MM.1S (cell line): ENCODE results near the gene PTPRJ.
"Not testable (repeated sequence)": the region's sequence is repeated elsewhere in the genome, so short reads cannot be mapped to it uniquely, and the experiment has no call there.

ENCODE experiments used
- DNase-seq: peaks from one replicate; pipeline ENCODE4 v3.0.0-alpha.2; 2015
- H2AFZ ChIP-seq: fragments of 300-600 bp; sonication (generic); 2 replicates; pipeline ENCODE4 v1.6.0; 2016; ENCODE audit warnings: antibody characterized with exemption, low read length
- H3F3A ChIP-seq: fragments of 300-600 bp; sonication (generic); 2 replicates; pipeline ENCODE4 v1.6.1; 2016; ENCODE audit warnings: mild to moderate bottlenecking, antibody characterized with exemption, low read length, moderate library complexity, mixed read lengths; ENCODE audit not compliant: insufficient read depth
- H3K27ac ChIP-seq: fragments of 300-600 bp; sonication (generic); 2 replicates; pipeline ENCODE4 v1.5.1; 2016; ENCODE audit warnings: mild to moderate bottlenecking, low read length
- H3K27me3 ChIP-seq: fragments of 300-600 bp; sonication (generic); replicated peaks from 2 replicates; pipeline ENCODE4 v1.6.0; 2016; ENCODE audit warnings: low read length; ENCODE audit not compliant: insufficient read depth
- H3K36me3 ChIP-seq: fragments of 300-600 bp; sonication (generic); replicated peaks from 2 replicates; pipeline ENCODE4 v1.6.1; 2016; ENCODE audit warnings: mild to moderate bottlenecking, low read length, mixed read lengths; ENCODE audit not compliant: insufficient read depth
- H3K4me1 ChIP-seq: fragments of 300-600 bp; sonication (generic); 2 replicates; pipeline ENCODE4 v1.6.1; 2016; ENCODE audit warnings: low read length, mixed read lengths
- H3K4me2 ChIP-seq: fragments of 300-600 bp; sonication (generic); 2 replicates; pipeline ENCODE4 v1.6.0; 2016; ENCODE audit warnings: low read depth, low read length
- H3K4me3 ChIP-seq: fragments of 300-600 bp; sonication (generic); 2 replicates; pipeline ENCODE4 v1.5.1; 2016; ENCODE audit warnings: low read length, mixed read lengths
- H3K79me2 ChIP-seq: fragments of 300-600 bp; sonication (generic); 2 replicates; pipeline ENCODE4 v1.6.1; 2016; ENCODE audit warnings: mixed run types, low read length, mixed read lengths
- H3K9ac ChIP-seq: fragments of 300-600 bp; sonication (generic); 2 replicates; pipeline ENCODE4 v1.6.1; 2016; ENCODE audit warnings: low read length, mixed read lengths
- H3K9me2 ChIP-seq: fragments of 300-600 bp; sonication (generic); replicated peaks from 2 replicates; pipeline ENCODE4 v1.6.1; 2016; ENCODE audit warnings: mild to moderate bottlenecking, low read length, mixed read lengths; ENCODE audit not compliant: insufficient read depth
- H3K9me3 ChIP-seq: fragments of 300-600 bp; sonication (generic); replicated peaks from 2 replicates; pipeline ENCODE4 v1.6.1; 2016; ENCODE audit warnings: mild to moderate bottlenecking, low read length, mixed read lengths; ENCODE audit not compliant: insufficient read depth
- H4K20me1 ChIP-seq: fragments of 300-600 bp; sonication (generic); 2 replicates; pipeline ENCODE4 v1.6.1; 2016; ENCODE audit warnings: mild to moderate bottlenecking, low read length, moderate library complexity, mixed read lengths; ENCODE audit not compliant: insufficient read depth
- EZH2 ChIP-seq: fragments of 300-600 bp; sonication (generic); optimal IDR thresholded peaks from 2 replicates; pipeline ENCODE3; 2017; ENCODE audit warnings: low read depth, mild to moderate bottlenecking, antibody characterized with exemption, low read length, mixed read lengths
- EZH2phosphoT487 ChIP-seq: fragments of 300-600 bp; sonication (generic); IDR thresholded peaks from 2 replicates; pipeline ENCODE4 v1.6.1; 2018; ENCODE audit warnings: antibody characterized with exemption, low read length
- TF ChIP-seq, protein P1 (sequence below): fragments of 300-600 bp; sonication (generic); IDR thresholded peaks from 2 replicates; pipeline ENCODE4 v1.5.1; 2016; ENCODE audit warnings: antibody characterized with exemption, low read length, mixed read lengths

The PTPRJ gene

DNA sequence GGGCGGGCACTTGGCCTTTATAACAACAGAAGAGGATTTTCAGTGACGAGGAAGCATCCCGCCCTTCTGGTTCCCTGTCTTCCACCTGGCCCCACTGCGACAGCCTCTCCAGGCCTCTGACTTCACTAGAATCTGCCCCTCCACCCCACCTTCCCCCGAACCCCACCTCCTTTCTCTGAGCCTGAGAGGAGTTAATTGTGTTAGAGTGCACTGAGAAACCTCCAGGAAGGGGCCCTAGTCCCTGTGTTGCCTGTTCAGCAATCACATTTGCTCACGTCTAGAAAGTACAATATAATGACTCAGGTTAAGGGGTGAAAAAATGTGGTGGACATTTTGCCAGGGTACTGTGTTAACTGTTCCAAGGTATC, 38.8 kb downstream of the PTPRJ start:
- Histone ChIP-seq H3K9ac (no peak overlapping the region), H3K79me2 (no peaks in the 10 kb centered on the region), H3K36me3 (no peaks in the 10 kb centered on the region), H3K4me2 (no peak overlapping the region), H3K4me1 (no peaks in the 10 kb centered on the region; the same call in 1 of the 2 replicates), H3F3A (no peaks in the 10 kb centered on the region), H3K4me3 (no peak overlapping the region), H4K20me1 (no peaks in the 10 kb centered on the region), H3K9me3 (no peaks in the 10 kb centered on the region), H2AFZ (no peak overlapping the region), H3K27me3 (no peaks in the 10 kb centered on the region), H3K27ac (no peak overlapping the region), H3K9me2 (no peaks in the 10 kb centered on the region)
- DNase-seq = no peak
- TF ChIP-seq EZH2 (no peak), EZH2phosphoT487 (no peak)
- TF ChIP-seq, protein P1, sequence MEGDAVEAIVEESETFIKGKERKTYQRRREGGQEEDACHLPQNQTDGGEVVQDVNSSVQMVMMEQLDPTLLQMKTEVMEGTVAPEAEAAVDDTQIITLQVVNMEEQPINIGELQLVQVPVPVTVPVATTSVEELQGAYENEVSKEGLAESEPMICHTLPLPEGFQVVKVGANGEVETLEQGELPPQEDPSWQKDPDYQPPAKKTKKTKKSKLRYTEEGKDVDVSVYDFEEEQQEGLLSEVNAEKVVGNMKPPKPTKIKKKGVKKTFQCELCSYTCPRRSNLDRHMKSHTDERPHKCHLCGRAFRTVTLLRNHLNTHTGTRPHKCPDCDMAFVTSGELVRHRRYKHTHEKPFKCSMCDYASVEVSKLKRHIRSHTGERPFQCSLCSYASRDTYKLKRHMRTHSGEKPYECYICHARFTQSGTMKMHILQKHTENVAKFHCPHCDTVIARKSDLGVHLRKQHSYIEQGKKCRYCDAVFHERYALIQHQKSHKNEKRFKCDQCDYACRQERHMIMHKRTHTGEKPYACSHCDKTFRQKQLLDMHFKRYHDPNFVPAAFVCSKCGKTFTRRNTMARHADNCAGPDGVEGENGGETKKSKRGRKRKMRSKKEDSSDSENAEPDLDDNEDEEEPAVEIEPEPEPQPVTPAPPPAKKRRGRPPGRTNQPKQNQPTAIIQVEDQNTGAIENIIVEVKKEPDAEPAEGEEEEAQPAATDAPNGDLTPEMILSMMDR = no peak

DNA sequence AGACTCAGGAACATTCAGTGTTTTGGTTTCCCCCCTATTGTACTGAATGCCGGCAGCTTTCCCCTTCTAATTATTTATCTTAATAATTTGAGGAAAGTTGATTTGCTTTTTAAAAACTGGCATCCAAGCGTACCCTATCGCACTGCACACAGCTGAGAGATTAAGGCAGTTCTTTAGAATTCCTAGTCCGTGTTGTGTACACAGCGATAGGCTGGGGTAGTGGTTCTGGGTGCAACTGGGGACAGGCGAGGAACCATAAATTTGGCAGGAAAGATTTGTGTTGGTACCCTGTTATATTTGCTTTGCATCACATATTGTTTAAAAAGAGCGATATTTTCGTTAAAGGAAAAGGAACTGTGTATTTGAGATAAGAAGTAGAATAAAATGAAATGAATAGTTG, 39.2 kb downstream of the PTPRJ start:
- no peak overlapping the region for H3K4me2 ChIP-seq
- no peaks in the 10 kb centered on the region; the same call in 1 of the 2 replicates for H3K4me1 ChIP-seq
- H3K4me3 ChIP-seq = no peak overlapping the region
- no peaks in the 10 kb centered on the region for H3F3A ChIP-seq
- no peaks in the 10 kb centered on the region for H3K9me3 ChIP-seq
- H3K9me2 ChIP-seq = no peaks in the 10 kb centered on the region
- no peak for DNase-seq
- no peaks in the 10 kb centered on the region for H3K36me3 ChIP-seq
- no peak overlapping the region for H3K27ac ChIP-seq
- TF ChIP-seq, protein P1 = no peak
- TF ChIP-seq EZH2phosphoT487 (no peak), EZH2 (no peak)
- H2AFZ ChIP-seq = no peak overlapping the region
- no peaks in the 10 kb centered on the region for H3K27me3 ChIP-seq
- no peaks in the 10 kb centered on the region for H4K20me1 ChIP-seq
- no peak overlapping the region for H3K9ac ChIP-seq
- H3K79me2 ChIP-seq = no peaks in the 10 kb centered on the region

DNA sequence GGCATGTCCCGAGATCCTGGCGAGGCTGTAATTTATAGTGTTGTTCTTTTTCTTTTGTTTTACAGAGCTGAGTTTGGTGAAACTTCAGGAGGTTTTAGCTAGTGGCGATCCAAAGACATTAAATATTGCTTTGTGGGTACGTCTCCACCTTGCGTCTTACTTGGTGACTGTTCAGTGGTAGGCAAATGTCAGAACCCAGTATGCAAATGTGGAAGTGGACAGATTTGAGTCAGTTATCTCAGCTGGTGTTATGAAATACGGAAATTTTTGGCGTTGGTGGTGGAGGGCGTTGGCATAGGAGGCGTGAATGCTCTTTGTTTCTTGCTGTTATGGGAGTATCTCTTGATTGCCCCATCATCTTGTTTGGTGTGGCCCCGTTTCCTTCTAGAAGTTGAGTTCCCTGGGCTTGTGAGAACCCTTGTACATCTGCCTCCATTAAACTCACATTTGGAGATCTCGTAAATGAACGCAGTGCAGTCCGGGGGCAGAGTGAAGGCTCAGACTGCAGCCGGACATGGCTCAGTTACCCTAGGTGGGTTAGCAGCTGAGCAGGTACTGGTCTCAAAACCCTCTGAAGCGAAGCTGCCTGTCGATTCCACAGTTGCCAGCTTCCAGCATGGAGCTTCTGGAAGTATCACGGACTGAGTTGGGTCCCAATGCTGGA, 39.9 kb downstream of the PTPRJ start:
- no peak overlapping the region for H3K4me3 ChIP-seq
- no peak overlapping the region for H3K4me2 ChIP-seq
- H4K20me1 ChIP-seq = no peaks in the 10 kb centered on the region
- TF ChIP-seq, protein P1 = no peak
- no peak for TF ChIP-seq EZH2phosphoT487
- no peak for TF ChIP-seq EZH2
- H3K4me1 ChIP-seq = no peaks in the 10 kb centered on the region; the same call in 1 of the 2 replicates
- H3K9ac ChIP-seq = no peak overlapping the region
- H3K27ac ChIP-seq = no peak overlapping the region
- H3K79me2 ChIP-seq = no peaks in the 10 kb centered on the region
- H3F3A ChIP-seq = no peaks in the 10 kb centered on the region
- no peaks in the 10 kb centered on the region for H3K9me2 ChIP-seq
- H3K27me3 ChIP-seq = no peaks in the 10 kb centered on the region
- no peaks in the 10 kb centered on the region for H3K36me3 ChIP-seq
- no peaks in the 10 kb centered on the region for H3K9me3 ChIP-seq
- H2AFZ ChIP-seq = no peak overlapping the region
- DNase-seq = no peak

DNA sequence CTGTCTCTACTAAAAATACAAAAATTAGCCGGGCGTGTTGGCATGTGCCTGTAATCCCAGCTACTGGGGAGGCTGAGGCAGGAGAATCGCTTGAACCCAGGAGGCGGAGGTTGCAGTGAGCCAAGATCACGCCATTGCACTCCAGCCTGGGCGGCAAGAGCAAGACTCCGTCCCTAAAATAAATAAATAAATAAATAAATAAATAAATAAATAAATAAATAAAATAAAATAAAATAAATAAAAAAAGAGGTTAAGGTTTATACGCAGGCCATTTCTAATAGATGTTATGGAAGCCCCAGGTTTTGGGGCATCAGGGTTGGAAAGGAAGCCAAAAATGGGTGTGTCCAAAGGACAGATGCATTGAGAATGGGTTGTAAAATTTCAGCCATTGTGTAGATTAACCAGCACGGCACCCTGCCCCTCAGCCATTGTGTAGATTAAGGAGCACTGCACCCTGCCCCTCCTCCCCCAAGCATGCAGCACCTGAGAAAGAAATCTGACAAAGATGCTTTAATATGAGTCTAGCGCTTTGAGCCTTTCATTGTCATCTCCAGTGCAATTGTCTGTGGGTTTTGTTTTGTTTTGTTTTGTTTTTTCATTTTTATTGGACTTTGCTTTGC, 41.0 kb downstream of the PTPRJ start:
- H3K4me2 ChIP-seq, H4K20me1 ChIP-seq, H3K9ac ChIP-seq, H3K9me2 ChIP-seq, H3K4me1 ChIP-seq, H3F3A ChIP-seq, H3K27ac ChIP-seq, H2AFZ ChIP-seq, DNase-seq, H3K27me3 ChIP-seq, H3K4me3 ChIP-seq, H3K9me3 ChIP-seq, H3K36me3 ChIP-seq, H3K79me2 ChIP-seq: not testable (repeated sequence)
